Measurements from ENCODE around the gene PACSIN2. TPM values are rescaled to one million over a fixed set of nuclear protein-coding genes. Genes with fewer than 3 reads are reported as not detected.

The PACSIN2 gene
- total and polyA plus RNA-seq, 10 of the 15 experiments (the other 5 are each of a cell fraction or from before 2014, with no cell fraction given): 0.93 to 78.7 (median 46.8) TPM

- TF ChIP-seq NKRF (conservative IDR thresholded peaks at IDR 0.05): no peak
- TF ChIP-seq ZBED1 (IDR thresholded peaks at IDR 0.05; ENCODE audit: borderline replicate concordance): no peak
- no peak for TF ChIP-seq BCL3 (IDR thresholded peaks at IDR 0.05; ENCODE audit: borderline replicate concordance, insufficient read depth, low read depth, low read length, poor library complexity, severe bottlenecking)
- TF ChIP-seq NFYB (IDR thresholded peaks at IDR 0.05; ENCODE audit: insufficient read depth, low read depth, low read length): no peak
These were observed 132.8 kb downstream of the PACSIN2 start (continued) for GRCh38 chr22:42881982-42882656.

- no peaks in the 10 kb centered on the region for H3K4me1 ChIP-seq (ENCODE audit: control insufficient read depth, insufficient read depth, low read length)
- H3K4me2 ChIP-seq (ENCODE audit: control insufficient read depth, insufficient read depth): no peak overlapping the region
- no peak for ATAC-seq
- no peak overlapping the region for H3K27ac ChIP-seq (ENCODE audit: control insufficient read depth, insufficient read depth)
- H3K36me3 ChIP-seq (ENCODE audit: control insufficient read depth in 2 of 2, insufficient read depth in 2 of 2, low read length in 1 of 2): peaks cover 36 to 55% of the 10 kb centered on the region in 2 experiments
- POLR2A ChIA-PET: interaction anchor here (0.6 kb wide), 1 partner anchor 32 kb away, joined by 5 read pairs; no protein-coding TSS in a partner anchor
- RAD21 ChIA-PET (ENCODE audit: unreplicated experiment): interaction anchor here (0.8 to 2.5 kb wide), 3 partner anchors 13 to 89 kb away, joined by 3 to 8 read pairs (median 3); no protein-coding TSS in a partner anchor
- no peak overlapping the region for H3K9ac ChIP-seq (ENCODE audit: control insufficient read depth, insufficient read depth, low read length)
- no peaks in the 10 kb centered on the region for H4K20me1 ChIP-seq (ENCODE audit: control insufficient read depth, insufficient read depth)
- FAIRE-seq: no peak
- SMC1A ChIA-PET (ENCODE audit: uncharacterized antibody, unreplicated experiment): interaction anchor here (1.8 kb wide), 1 partner anchor 14 kb away, joined by 6 read pairs; no protein-coding TSS in a partner anchor
- no peak overlapping the region for H2AFZ ChIP-seq (ENCODE audit: control insufficient read depth, low read depth, low read length)
- TF ChIP-seq ZNF274 (IDR thresholded peaks at IDR 0.05; ENCODE audit: insufficient read depth, insufficient read length): no peak
- TF ChIP-seq NBN (IDR thresholded peaks at IDR 0.05): no peak
- no peak for TF ChIP-seq E2F4 (IDR thresholded peaks at IDR 0.05; ENCODE audit: low read depth, low read length)
- no peak for TF ChIP-seq NR2C2 (IDR thresholded peaks at IDR 0.05; ENCODE audit: borderline replicate concordance, control insufficient read depth, insufficient read length, low read depth)
- no peak for TF ChIP-seq MTA3 (IDR thresholded peaks at IDR 0.05; ENCODE audit: borderline replicate concordance, low read length)
- no TSS peak for BruUV-seq (replicated peaks)
- H3K79me2 ChIP-seq (ENCODE audit: control insufficient read depth, insufficient read depth, low read length): no peaks in the 10 kb centered on the region
- no peaks in the 10 kb centered on the region for H3K27me3 ChIP-seq (replicated peaks in 1 of 2; ENCODE audit: control insufficient read depth in 2 of 2, insufficient read depth in 2 of 2, low read length in 1 of 2)
- in situ Hi-C loops (cut with MboI) (no loop called here), intact Hi-C loops (cut with micrococcal nuclease; ENCODE audit: unreplicated experiment) (no loop called here)
- DNase-seq (ENCODE audit: low read depth, low spot score): no peak
- no peaks in the 10 kb centered on the region for H3K9me3 ChIP-seq (replicated peaks; ENCODE audit: control insufficient read depth, insufficient read depth, low read length)
- H3K4me3 ChIP-seq: no peak overlapping the region
- WGBS (ENCODE audit: insufficient coverage, insufficient replicate concordance, low lambda C conversion rate, missing lambda C conversion rate): 93% methylated on average over 12 of the region's 12 CpGs
- CTCF ChIA-PET: interaction anchor here (1.1 to 1.6 kb wide), 2 partner anchors 14 to 153 kb away, joined by 3 to 8 read pairs; no protein-coding TSS in a partner anchor
These were observed 133.7 kb downstream of the PACSIN2 start for GRCh38 chr22:42881298-42881697.

Measured in GM12878 (cell line).